Endothelial cell of umbilical vein (primary cell): ENCODE data around the gene TEDC1.

ENCODE experiments used
- CTCF ChIP-seq, 2 donors: IDR thresholded peaks; 1 replicate in 1 of 2; 2 replicates in 1 of 2; pipeline ENCODE4 v1.5.1; 2011; ENCODE audit warnings: low read length in 2 of 2, mild to moderate bottlenecking in 2 of 2, moderate library complexity in 2 of 2, control low read depth in 1 of 2, inconsistent platforms in 1 of 2, low read depth in 1 of 2; ENCODE audit not compliant: insufficient read depth in 1 of 2; ENCODE audit errors: extremely low read depth in 1 of 2
- EZH2 ChIP-seq: IDR thresholded peaks from 2 replicates; pipeline ENCODE4 v1.6.1; 2012; ENCODE audit warnings: borderline replicate concordance, low read depth, mild to moderate bottlenecking, moderate library complexity, low read length, inconsistent platforms; ENCODE audit not compliant: severe bottlenecking
- POLR2A ChIP-seq: IDR thresholded peaks from 2 replicates; pipeline ENCODE4 v1.6.1; 2012; ENCODE audit warnings: low read depth, mild to moderate bottlenecking, control low read depth, low read length
- POLR2AphosphoS5 ChIP-seq: IDR thresholded peaks from 2 replicates; pipeline ENCODE4 v1.6.1; 2012; ENCODE audit warnings: low read depth, mild to moderate bottlenecking, control low read depth, low read length, moderate library complexity; ENCODE audit not compliant: insufficient read depth

GRCh38 chr14:105450864-105451720 is 40.0 kb upstream of the TEDC1 start:
- TF ChIP-seq POLR2A = no peak
- no peak for TF ChIP-seq CTCF (IDR thresholded peaks at IDR 0.05; ENCODE audit: extremely low read depth in 1 of 2, insufficient read depth in 1 of 2, low read depth in 1 of 2, low read length in 2 of 2)
- TF ChIP-seq POLR2AphosphoS5 = no peak
- no peak for TF ChIP-seq EZH2
